GM18873 (cell line): Measurements from ENCODE around the gene CLDN14.

Experiments
- ATAC-seq: cut with Tn5 transposase; IDR thresholded peaks from one replicate; pipeline ENCODE4 v1.9.1; 2021; ENCODE audit warnings: mild to moderate bottlenecking, moderate library complexity, moderate number of reproducible peaks; ENCODE audit not compliant: unreplicated experiment, low FRiP score

The CLDN14 gene

GRCh38 chr21:36479415-36480402 lies at the start of gene CLDN14:
TSS of gene CLDN14 (minus strand) at chr21:36480122. CDS start at chr21:36461695, 18,427 bp downstream.
- no peak for ATAC-seq

- ATAC-seq: no peak
Measured at GRCh38 chr21:36528716-36529115, 48.8 kb upstream of the CLDN14 start.

DNA sequence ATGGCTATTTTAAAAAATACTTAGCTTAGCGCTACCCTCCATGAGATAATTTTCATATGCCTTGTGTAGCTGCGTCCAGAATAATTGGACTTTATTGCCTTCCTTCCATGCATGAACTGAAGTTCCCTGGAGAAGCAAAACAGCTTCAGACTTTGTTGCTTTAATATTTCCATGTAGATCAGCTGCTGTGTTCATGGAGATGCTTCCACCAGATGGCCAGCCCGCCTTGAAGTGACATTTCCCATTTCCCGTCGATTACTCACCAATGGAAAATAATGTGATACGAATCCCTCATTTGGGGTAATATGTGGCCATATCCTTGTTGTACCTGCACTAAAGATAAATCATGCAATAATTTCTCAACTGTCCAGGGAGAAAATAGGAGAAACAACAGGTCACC lies 47.4 kb upstream of the CLDN14 start:
- ATAC-seq: no peak

GRCh38 chr21:36526104-36526503 lies 46.2 kb upstream of the CLDN14 start:
- ATAC-seq: no peak

- ATAC-seq: no peak
Measured at GRCh38 chr21:36524477-36524876, 44.6 kb upstream of the CLDN14 start.

- no peak for ATAC-seq
Measured at GRCh38 chr21:36522219-36522808, 42.4 kb upstream of the CLDN14 start.

GRCh38 chr21:36518883-36519492 lies 39.1 kb upstream of the CLDN14 start:
- no peak for ATAC-seq

DNA sequence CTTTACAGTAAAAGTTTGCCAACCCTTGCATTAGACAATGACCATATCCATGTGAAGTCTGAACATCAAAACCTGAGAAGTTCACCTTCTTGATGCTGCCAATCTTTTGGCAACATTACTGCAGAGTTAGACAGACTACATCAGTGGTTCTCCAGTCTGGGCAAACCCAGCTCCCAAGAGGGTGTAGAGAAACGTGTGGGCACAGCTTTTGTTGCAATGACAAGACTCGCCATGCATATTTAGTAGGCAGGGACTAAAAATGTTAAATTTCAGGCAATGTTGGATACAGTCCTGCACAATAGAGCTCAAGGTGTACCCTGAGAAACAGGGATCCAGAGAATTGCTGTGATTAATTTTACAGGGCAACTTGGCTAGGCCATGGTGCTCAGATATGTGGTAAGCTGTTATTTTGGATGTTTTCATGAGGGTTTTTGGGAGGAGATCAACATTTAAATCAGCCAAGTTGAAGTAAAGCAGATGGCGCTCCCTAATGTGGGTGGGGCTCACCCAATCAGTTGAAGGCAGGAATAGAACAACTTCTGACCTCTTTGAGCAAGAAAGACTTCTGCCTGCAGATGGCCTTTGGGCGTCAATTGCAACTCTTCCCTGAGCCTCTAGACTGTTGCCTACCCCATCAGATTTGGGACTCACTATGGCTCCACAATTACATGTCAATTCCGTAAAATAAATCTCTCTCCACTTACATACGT lies 37.6 kb upstream of the CLDN14 start:
- no peak for ATAC-seq

- ATAC-seq: no peak
Measured at GRCh38 chr21:36516281-36516680, 36.4 kb upstream of the CLDN14 start.

DNA sequence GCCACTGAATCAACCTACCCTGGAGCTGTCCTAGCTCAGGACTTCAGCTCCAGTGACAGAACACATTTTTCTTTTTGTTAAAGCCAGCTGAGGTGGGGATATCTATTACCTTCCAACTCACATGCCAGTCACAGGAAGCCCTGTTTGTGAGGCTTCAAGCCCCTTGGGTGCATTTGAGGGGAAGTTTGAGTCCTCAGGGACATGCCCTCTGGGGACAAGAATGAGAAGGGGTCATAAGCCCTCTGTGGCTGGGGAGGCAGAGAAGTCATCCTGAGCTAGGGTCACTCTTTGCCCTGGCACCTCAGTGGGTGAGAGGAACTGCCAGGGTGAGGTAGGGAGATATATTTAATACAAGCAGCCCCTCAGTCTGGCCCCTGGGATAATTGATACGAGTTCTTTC lies 33.5 kb upstream of the CLDN14 start:
- no peak for ATAC-seq

- ATAC-seq: no peak
Measured at GRCh38 chr21:36512971-36513370, 33.0 kb upstream of the CLDN14 start.

- ATAC-seq: no peak
Measured at GRCh38 chr21:36511484-36512220, 31.7 kb upstream of the CLDN14 start.

GRCh38 chr21:36510911-36511310 lies 31.0 kb upstream of the CLDN14 start:
- ATAC-seq: no peak

- ATAC-seq: no peak
Measured at GRCh38 chr21:36509973-36510664, 30.2 kb upstream of the CLDN14 start.

DNA sequence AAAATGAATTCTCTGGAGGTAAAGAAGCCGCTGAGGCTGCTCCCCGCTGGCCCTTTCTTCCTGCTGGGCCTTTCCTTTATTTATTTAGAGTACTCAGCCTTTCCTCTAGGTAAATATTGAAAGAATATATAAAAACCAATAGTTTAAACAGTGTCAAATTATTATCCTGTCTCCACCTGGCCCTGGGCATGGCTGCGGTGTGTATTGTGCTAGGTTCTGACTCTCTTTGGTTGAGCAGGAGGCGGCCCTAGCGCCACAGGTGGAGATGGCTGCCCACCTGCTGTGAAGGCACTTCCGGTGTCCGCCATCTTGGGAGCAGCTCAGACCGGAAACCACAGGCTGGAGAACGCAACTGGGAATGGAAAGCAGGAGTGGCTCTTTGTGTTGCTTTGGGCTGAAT lies 29.0 kb upstream of the CLDN14 start:
- no peak for ATAC-seq

- ATAC-seq: no peak
Measured at GRCh38 chr21:36507397-36508018, 27.6 kb upstream of the CLDN14 start.

DNA sequence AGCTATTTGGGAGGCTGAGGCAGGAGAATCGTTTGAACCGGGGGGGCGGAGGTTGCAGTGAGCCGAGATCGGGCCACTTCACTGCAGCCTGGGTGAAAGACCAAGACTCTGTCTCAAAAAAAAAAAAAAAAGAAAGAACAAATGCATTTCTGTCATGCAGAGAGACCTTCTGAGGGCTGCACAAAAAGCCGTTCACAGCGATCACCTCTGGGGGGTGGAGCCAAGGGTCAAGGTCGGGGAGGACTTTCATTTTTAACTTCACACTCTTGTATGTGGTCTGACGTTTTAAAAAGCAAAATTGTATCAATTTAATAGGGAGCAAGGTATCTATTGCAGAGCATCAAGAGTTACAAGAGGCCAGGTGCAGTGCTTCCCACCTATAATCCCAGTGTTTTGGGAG lies 26.6 kb upstream of the CLDN14 start:
- ATAC-seq: no peak

GRCh38 chr21:36504067-36505058 lies 24.4 kb upstream of the CLDN14 start:
- no peak for ATAC-seq
